Ramos (cell line): ENCODE data around the gene AAK1.
"Not testable (repeated sequence)": the region's sequence is repeated elsewhere in the genome, so short reads cannot be mapped to it uniquely, and the experiment has no call there.

Experiments used
- in situ Hi-C: fragments of 300-500 bp; cut with MboI; formaldehyde crosslinking; loops from one replicate; pipeline ENCODE4 v1.14.3; 2022; ENCODE audit warnings: low sequenced_read_pairs; ENCODE audit not compliant: unreplicated experiment

Gene AAK1

GRCh38 chr2:69662547-69662946 lies 19.0 kb upstream of the AAK1 start:
- in situ Hi-C loops, result not testable (repeated sequence)

GRCh38 chr2:69660637-69661036 lies 17.1 kb upstream of the AAK1 start:
- in situ Hi-C loops, result no loop called here

- in situ Hi-C loops, result no loop called here
Observed at GRCh38 chr2:69659941-69660483, 16.5 kb upstream of the AAK1 start.

DNA sequence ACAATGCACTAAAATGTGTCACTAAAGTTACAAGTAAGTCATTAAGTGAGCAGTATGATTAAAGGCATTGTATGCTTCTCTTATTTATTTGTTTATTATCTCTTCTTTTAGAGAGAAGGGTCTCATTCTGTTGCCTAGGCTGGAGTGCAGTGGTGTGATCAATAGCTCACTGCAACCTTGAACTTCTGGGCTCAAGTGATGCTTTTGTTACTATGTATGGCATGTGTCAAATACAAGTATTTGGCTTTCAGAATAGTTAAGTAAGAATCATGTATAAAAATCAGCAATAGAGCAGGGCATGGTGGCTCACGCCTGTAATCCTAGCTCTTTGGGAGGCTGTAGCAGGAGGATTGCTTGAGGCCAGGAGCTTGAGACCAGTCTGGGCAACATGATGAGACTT lies 15.8 kb upstream of the AAK1 start:
- in situ Hi-C loops, result no loop called here

DNA sequence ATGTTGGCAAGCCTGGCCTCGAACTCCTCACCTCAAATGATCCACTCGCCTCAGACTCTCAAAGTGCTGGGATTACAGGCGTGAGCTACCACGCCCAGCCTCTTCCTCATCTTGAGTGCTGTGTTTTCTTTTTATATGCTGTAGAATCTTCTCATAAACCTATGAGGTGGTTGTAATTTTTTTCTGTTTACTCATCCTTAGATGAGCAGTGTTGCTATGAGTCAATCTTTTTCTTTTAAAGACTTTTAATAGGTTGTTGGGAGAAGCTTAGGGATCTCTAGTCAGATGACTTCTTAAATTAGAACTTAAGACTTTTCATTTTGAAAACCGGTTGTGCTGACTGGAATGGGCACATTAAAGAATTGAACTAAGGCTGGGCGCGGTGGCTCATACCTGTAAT lies 8.7 kb upstream of the AAK1 start:
- in situ Hi-C loops, result no loop called here

DNA sequence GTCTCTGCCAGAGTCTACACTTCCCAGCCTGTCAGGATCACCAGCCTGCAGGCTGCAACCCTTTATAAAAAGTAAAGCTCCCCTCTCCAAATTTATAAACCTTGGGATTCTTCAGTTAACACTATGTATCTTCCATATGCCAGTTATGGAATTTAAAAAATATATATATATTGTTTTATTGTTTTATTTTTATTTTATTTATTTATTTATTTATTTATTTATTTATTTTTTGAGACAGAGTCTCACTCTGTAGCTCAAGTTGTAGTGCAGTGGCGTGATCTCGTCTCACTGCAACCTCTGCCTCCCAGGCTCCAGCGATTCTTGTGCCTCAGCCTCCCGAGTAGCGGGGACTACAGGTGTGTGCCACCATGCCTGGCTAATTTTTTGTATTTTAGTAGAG lies 3.7 kb upstream of the AAK1 start:
- in situ Hi-C loops, result not testable (repeated sequence)

- in situ Hi-C loops, result no loop called here
Observed at GRCh38 chr2:69646714-69647113, 3.2 kb upstream of the AAK1 start.

DNA sequence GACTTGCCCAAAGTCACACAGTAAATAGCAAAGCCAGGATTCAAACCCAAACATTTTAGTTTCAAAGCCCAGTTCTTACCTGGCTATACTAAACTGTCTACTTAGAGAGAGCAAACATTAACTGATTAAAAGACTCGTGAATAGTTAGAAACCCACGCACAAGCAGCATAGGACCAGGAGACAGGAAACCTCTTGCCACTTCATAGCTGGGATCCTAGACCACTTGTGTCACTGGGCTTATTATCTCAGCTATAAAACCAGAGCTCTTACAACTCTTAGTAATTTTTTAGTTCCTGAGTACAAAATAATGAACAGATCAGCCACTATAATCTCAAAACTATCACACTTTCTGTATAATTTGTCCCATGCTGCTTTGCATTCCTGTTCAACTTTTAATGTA lies 2.4 kb upstream of the AAK1 start:
- in situ Hi-C loops, result no loop called here

DNA sequence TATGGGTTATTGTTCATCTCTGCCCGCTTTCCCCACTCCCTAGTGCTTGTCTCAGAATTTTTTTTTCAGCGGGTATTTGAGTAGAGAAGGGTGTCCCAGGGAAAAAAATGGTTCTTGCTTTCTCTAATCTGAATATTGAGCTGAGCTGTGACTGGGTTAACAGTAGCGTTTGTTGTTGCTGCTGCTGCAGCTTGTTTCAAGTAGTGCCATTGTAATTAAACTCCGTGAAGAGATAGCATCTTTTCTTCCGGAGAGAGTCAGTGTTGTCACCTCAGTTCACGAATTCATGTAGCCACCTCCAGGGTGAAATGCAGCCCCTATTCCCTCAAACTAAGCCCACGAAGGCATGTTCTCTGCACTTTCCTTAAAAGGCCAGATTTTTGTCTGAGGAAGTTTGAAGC lies 1.5 kb upstream of the AAK1 start:
- in situ Hi-C loops, result no loop called here

DNA sequence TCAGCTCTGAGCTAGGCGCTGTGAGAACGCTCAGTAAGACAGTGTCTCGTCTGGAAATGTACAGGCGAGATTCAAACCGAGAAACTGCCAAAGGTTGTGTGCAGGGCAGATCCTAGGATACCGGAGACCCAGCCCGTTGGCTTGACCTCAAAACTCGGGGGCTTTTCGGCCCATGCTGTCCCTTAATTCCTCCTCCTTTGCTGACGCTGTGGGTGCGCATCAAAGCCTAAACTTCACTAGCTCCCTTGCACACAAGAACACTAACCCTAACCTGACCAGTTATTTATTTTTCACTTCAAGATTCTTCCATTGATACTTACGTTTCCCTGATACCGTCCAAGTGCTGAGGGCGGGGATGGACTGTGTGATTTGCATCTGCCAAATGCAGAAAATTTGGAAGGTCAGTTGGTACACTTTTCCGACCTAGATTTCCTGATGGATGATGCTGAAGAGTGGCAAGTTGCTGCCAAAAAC lies 1.0 kb upstream of the AAK1 start:
- in situ Hi-C loops, result no loop called here

- in situ Hi-C loops, result no loop called here
Observed at GRCh38 chr2:69642709-69643601, 584 bp downstream of the AAK1 start.

DNA sequence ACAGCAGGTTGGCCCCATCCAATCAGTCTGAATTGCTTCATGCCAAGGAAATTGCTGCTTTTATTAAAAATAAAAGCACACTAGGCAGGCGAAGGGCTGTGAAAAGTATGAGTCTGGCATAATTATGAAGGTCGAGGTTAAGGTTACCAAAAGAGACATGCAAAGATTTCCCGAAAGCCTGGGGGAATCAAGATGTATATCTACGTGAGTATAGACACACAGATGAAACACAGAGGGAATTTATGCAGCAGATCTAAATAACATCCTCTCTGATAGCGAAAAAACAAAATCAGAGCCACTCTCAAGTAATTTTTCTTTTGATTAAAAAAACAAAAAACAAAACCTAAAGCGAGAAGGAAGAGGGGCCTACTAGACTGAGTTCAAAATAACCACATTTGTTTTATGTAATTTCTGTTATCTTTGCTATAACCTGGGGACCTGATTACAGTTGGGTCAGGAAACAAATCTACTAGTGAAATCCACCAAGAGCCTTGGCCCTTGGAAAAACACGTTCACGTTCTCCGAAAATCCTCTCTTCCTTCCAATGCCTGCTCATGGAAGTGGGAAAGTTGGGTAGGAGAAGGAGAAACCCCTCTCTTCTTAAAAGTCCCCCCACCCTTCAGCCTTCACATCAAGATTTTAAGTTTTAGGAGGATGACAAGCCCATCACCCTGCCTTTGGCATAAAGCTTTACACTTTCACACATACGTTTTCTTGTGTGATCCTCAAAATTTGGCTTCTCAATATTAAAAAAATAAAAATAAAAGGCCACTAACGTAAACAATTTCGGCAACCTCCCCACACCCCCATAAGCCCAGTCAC lies 1.4 kb downstream of the AAK1 start:
- in situ Hi-C loops, result no loop called here

- in situ Hi-C loops, result no loop called here
Observed at GRCh38 chr2:69641471-69641870, 2.1 kb downstream of the AAK1 start.

DNA sequence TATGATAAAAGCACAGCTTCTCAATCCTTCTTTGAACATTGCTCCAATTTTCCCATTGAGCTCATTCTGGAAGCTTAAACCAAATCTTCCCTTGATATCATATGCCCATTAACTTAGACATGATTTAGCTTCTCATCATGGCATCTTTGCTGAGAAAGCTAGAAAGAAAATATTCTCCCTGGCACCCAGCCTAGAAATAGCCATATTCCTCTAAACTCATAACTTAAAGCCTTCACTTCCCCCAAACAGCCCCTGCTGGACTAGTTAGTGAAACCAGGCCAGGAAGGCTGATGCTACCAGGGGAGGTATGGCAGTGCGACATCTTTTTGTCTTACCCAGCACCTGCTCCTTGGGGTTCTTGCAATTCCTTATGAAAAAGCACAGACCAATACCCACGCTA lies 4.3 kb downstream of the AAK1 start:
- in situ Hi-C loops, result no loop called here

- in situ Hi-C loops, result no loop called here
Observed at GRCh38 chr2:69638630-69639029, 4.9 kb downstream of the AAK1 start.

GRCh38 chr2:69637923-69638322 lies 5.6 kb downstream of the AAK1 start:
- in situ Hi-C loops, result no loop called here

DNA sequence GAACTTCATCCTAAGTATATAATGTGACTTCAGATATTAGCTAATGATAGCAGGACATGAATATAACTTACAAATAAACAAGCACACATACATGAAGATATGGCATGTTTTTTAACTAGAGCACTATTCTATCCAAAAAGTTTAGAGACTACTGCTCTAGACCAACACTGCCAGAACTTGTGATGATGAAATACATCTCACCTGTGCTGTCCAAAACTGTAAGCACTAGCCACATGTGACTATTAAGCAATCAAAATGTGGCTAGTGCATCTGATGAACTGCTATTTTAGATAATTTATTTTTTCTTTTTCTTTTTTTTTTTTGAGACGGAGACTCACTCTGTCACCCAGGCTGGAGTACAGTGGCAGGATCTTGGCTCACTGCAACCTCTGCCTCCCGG lies 7.1 kb downstream of the AAK1 start:
- in situ Hi-C loops, result no loop called here

DNA sequence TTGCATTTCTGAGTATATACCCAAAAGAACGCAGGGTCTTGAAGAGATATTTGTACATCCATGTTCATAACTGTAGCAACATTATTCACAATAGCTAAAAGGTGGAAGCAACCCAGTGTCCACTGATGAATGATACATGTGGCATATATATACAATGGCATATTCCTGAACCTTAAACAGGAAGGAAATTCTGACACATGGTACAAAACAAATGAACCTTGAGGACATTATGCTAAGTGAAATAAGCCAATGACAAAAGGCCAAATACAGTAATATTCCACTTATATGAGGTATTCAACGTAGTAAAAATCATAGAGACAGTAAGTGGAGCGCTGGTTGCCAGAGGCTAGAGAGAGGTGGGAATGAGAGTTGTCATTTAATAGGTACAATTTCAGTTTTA lies 8.1 kb downstream of the AAK1 start:
- in situ Hi-C loops, result no loop called here

DNA sequence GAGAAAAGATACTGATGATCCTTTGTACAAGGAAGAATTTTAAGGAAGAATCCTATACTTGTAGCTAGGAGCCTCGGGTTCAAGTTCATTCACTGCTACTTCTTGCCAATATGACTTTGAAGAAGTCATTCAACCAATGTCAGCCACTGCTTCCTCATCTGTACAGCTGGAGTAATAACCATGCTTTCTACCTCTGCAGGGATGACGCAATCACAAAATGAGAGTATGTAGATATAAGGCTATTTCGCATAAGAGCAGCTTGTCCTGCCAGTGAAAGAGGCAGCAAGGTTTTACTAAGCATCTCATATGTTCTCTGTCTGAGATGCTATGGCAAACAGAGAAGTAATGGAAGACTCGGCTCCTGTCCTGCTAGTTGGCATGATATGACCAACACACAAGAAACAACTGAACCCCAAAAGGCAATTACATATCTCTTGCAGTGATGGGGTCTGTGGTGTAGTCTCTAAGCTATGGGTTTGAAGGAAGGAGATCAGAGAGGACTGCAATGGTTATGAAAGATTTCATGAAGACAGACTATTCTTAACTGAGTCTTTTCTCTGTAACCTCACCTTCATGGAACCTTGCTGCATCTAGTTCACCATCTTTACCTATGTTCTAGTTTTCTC lies 9.2 kb downstream of the AAK1 start:
- in situ Hi-C loops, result no loop called here

DNA sequence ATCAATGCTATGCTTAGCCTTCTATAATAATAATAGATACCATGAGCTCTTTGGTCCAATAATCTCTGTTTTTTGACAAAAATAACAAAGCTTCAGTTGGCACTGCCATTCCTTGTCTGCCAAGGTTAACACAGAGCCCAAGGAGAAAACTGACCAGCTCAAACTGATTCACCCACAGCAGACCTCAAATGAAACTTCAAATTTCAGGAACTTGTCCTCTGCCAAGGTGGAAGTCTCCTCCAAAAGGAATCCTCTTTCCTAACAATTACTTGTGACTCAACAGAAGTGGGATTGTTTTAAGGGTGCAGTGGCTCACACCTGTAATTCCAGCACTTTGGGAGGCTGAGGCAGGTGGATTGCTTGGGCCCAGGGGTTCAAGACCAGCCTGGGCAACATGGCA lies 12.1 kb downstream of the AAK1 start:
- in situ Hi-C loops, result no loop called here
